Brain microvascular endothelial cell (primary cell): ENCODE data around the gene LMTK2.
"Not testable (repeated sequence)": the region's sequence is repeated elsewhere in the genome, so short reads cannot be mapped to it uniquely, and the experiment has no call there.

Source experiments
- DNase-seq: peaks from one replicate; pipeline ENCODE4 v3.0.0-alpha.2; 2020
- H3K27ac ChIP-seq: fragments of 250-450 bp; sonication (Bioruptor Pico); 2 replicates; pipeline ENCODE4 v1.5.1; 2020; ENCODE audit warnings: mild to moderate bottlenecking, moderate library complexity
- H3K27me3 ChIP-seq: fragments of 250-450 bp; sonication (Bioruptor Pico); replicated peaks from 2 replicates; pipeline ENCODE4 v1.5.1; 2020; ENCODE audit warnings: mild to moderate bottlenecking
- H3K36me3 ChIP-seq: fragments of 250-450 bp; sonication (Bioruptor Pico); replicated peaks from 2 replicates; pipeline ENCODE4 v1.5.1; 2020; ENCODE audit warnings: mild to moderate bottlenecking
- H3K4me3 ChIP-seq: 2 replicates; pipeline ENCODE4 v1.5.1; 2011; ENCODE audit warnings: low read depth, mild to moderate bottlenecking, control low read depth, low read length, moderate library complexity
- CTCF ChIP-seq: IDR thresholded peaks from 2 replicates; pipeline ENCODE4 v1.5.1; 2011; ENCODE audit warnings: low read depth, mild to moderate bottlenecking, moderate library complexity, low read length, control low read depth, inconsistent platforms; ENCODE audit errors: missing control alignments
- in situ Hi-C: cut with HindIII; loops from 2 replicates; pipeline ENCODE4 v1.10.0; 2017; ENCODE audit warnings: low sequenced_read_pairs, low pct_ligation_motif_present

LMTK2 gene

GRCh38 chr7:98116656-98117461, 10.2 kb downstream of the LMTK2 start:
- Histone ChIP-seq H3K27ac (no peak overlapping the region), H3K4me3 (no peak overlapping the region), H3K27me3 (no peaks in the 10 kb centered on the region), H3K36me3 (no peaks in the 10 kb centered on the region)
- in situ Hi-C loops, result no loop called here
- TF ChIP-seq CTCF, result no peak
- DNase-seq, result peak; percentile 43

GRCh38 chr7:98119256-98119918, 12.7 kb downstream of the LMTK2 start:
- in situ Hi-C loops, result no loop called here
- TF ChIP-seq CTCF, result no peak
- DNase-seq, result peak; percentile 72
- no peak overlapping the region for H3K4me3 ChIP-seq
- H3K27ac ChIP-seq, result peak overlapping the region; percentile 25
- no peaks in the 10 kb centered on the region for H3K27me3 ChIP-seq
- H3K36me3 ChIP-seq, result no peaks in the 10 kb centered on the region

- Histone ChIP-seq H3K4me3 (no peak overlapping the region), H3K27ac (no peak overlapping the region), H3K27me3 (no peaks in the 10 kb centered on the region), H3K36me3 (no peaks in the 10 kb centered on the region)
- in situ Hi-C loops, result no loop called here
- DNase-seq, result no peak
- TF ChIP-seq CTCF, result no peak
Observed at GRCh38 chr7:98120559-98120958, 13.9 kb downstream of the LMTK2 start.

GRCh38 chr7:98121388-98121787, 14.7 kb downstream of the LMTK2 start:
- in situ Hi-C loops, H3K27me3 ChIP-seq, H3K36me3 ChIP-seq, DNase-seq, H3K4me3 ChIP-seq, H3K27ac ChIP-seq: not testable (repeated sequence)

GRCh38 chr7:98123365-98123696, 16.7 kb downstream of the LMTK2 start:
- no peaks in the 10 kb centered on the region for H3K27me3 ChIP-seq
- no peak overlapping the region for H3K27ac ChIP-seq
- no peak overlapping the region for H3K4me3 ChIP-seq
- in situ Hi-C loops, result no loop called here
- no peaks in the 10 kb centered on the region for H3K36me3 ChIP-seq
- TF ChIP-seq CTCF, result no peak
- no peak for DNase-seq

GRCh38 chr7:98125759-98126158, 19.1 kb downstream of the LMTK2 start:
- no peak for TF ChIP-seq CTCF
- no peak for DNase-seq
- Histone ChIP-seq H3K27ac (no peak overlapping the region), H3K4me3 (no peak overlapping the region), H3K36me3 (no peaks in the 10 kb centered on the region), H3K27me3 (no peaks in the 10 kb centered on the region)
- in situ Hi-C loops, result no loop called here
